T47D (cell line): ENCODE data around the gene GARIN5A.

Source experiments
- DNase-seq, 2 experiments: peaks; one replicate each; pipeline versions ENCODE4 v3.0.0 to v3.0.0-alpha.2; 2011 to 2012; ENCODE audit warnings: low read depth in 1 of 2, low spot score in 1 of 2
- JUND ChIP-seq: IDR thresholded peaks from 2 replicates; pipeline ENCODE4 v1.6.1; 2012; ENCODE audit warnings: low read depth
- in situ Hi-C: cut with HindIII; loops from 2 replicates; pipeline ENCODE4 v1.10.0; 2016; ENCODE audit warnings: low sequenced_read_pairs, low pct_unique_long_range_greater_than_20kb

GARIN5A gene

GRCh38 chr19:50461066-50461875 is 15.4 kb downstream of the GARIN5A start:
- TF ChIP-seq JUND, result no peak
- in situ Hi-C loops, result no loop called here
- peak; percentile 76 to 91 for DNase-seq

DNA sequence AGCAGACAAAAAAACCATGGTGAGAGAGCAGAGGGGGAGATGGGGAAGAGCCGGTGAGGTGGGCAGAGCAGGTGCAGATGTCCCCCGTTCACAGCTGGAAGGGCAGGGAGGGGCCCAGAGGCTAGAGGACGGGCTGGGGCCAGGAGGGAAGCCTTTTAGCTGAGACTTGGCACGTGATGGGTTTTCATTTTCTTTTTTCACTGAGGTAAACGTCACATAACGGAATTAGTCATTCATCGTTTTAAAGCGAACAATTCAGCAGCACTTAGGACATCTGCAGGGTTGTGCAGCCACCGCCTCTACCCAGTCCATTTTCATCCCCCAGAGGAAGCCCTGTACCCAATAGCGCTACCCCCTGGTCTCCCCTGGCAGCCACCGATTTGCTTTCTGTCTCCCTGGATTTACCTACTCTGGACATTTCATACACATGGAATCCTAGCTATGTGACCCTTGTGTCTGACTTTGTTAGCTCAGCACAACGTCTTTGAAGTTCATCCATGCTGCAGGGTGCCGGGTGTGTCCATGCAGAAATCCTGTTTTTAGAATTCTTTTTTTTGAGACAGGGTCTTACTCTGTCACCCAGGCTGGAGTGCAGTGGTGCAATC is 16.4 kb downstream of the GARIN5A start:
- in situ Hi-C loops, result no loop called here
- peak; percentile 22 to 47 for DNase-seq
- TF ChIP-seq JUND, result no peak

GRCh38 chr19:50459638-50460037 is 17.0 kb downstream of the GARIN5A start:
- no peak for DNase-seq
- in situ Hi-C loops, result no loop called here
- TF ChIP-seq JUND, result no peak

DNA sequence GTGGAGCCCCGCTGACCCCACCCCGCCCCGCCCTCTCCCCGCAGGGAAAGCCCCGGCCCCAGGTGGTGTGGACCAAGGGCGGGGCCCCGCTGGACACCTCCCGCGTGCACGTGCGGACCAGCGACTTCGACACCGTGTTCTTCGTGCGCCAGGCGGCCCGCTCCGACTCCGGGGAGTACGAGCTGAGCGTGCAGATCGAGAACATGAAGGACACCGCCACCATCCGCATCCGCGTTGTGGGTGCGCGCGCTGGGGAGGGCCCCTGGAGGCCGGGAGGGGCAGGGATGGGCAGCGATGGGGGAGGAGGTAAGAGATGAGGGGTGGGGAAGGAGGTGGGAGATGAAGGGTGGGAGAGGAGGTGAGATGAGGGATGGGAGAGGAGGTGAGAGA is 17.6 kb downstream of the GARIN5A start:
- no peak for TF ChIP-seq JUND
- in situ Hi-C loops, result no loop called here
- DNase-seq, result no peak

- in situ Hi-C loops, result no loop called here
- no peak for DNase-seq
- TF ChIP-seq JUND, result no peak
Observed at GRCh38 chr19:50458396-50459066, 18.1 kb downstream of the GARIN5A start.

DNA sequence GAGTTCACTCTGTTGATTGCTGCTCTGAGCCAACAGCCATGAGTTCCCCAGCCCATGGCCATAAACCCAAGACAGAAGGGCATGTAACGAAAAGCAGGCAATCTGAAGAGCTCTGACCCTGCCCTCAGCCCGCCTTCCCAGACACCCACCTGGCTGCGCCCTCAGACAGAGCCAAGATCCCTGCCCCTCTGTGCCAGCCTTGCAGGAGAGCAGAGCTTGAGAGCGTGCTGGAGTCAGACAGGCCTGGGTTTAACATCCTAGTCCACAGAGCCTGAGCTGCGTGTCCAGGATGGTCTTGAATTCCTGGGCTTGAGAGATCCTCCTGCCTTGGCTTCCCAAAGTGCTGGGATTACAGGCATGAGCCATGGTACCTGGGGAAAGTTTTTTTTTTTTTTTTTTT is 19.3 kb downstream of the GARIN5A start:
- DNase-seq, result no peak
- no peak for TF ChIP-seq JUND
- in situ Hi-C loops, result no loop called here

DNA sequence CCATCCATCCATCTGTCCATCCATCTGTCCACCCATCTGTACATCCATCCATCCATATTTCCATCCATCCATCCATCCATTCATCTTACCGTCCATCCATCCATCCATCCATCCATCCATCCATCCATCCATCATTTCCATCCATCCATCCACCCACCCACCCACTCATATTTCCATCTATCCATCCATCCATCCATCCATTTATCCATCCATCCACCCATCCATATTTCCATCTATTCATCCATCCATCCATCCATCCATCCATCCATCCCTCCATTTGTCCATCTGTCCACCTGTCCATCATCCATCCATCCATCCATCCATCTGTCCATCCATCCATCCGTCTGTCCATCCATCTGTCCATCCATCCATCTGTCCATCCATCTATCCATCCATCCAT is 20.7 kb downstream of the GARIN5A start:
- TF ChIP-seq JUND, result no peak
- in situ Hi-C loops, result no loop called here

DNA sequence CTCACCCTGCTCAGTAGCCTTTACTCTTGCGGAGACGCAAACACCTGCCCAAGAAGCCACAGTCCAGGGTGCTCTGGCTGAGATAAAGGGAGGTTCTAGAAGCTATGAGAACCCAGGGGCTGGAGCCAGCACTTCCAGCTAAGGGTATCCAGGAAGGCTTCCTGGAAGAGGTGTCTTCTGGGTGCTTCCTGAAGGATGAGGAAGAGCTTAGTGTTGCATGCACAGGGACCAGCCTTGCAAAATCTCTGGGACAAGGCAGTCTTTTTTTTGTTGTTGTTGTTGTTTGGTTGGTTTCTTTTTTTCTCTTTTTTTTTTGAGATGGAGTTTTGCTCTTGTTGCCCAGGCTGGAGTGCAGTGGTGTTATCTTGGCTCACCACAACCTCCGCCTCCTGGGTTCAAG is 23.4 kb downstream of the GARIN5A start:
- in situ Hi-C loops, result no loop called here
- no peak for TF ChIP-seq JUND
- no peak for DNase-seq

More for the DNA sequence above, 20.7 kb downstream of the GARIN5A start:
- DNase-seq, result no peak

DNA sequence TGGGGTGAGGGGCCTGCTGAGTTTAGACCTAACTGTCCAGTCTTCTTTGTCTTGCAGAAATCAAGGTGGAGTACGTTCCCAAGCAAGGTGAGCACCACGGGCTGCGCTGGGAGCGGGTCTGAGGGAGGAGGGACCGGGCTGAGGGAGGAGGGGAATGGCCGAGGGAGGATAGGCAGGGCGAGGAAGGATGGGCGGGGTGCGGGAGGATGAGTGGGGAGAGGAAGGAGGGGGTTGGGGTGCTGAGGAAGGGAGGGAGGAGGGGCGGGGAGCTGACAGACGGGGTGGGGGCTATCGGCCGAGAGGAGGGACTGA is 25.5 kb downstream of the GARIN5A start:
- DNase-seq, result no peak
- TF ChIP-seq JUND, result no peak
- in situ Hi-C loops, result no loop called here

GRCh38 chr19:50450369-50451222 is 26.1 kb downstream of the GARIN5A start:
- in situ Hi-C loops, result no loop called here
- DNase-seq, result no peak
- no peak for TF ChIP-seq JUND

DNA sequence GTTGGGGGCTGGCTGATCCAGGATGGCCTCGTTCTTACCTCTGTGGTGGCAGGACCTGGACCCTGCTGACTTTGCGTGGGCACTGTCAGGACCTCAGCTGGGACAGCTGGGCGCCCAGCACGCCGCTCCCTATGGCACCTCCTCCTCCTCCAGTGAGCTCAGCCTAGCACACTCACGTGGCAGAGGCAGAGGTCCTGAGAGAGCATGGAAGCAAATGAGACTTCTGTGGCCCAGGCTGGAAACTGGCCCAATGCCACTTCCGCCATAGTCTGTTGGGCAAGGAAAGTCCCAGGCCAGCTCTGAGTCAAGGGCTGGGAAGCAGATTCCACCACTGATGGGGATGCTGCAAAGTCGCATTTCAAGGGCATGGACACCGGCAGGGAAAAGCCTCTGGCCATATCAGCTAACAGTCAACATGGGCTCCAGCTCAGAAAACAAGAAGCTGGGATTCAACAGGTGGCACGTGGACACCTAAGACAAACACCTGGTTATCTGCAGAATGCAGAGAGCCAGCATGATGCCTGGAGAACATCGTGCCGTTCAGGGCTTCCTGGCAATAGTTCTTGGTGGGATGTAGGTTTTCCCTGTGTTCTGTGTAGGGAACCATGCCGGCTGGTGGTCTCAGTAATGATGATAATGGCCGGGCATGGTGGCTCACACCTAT is 27.3 kb downstream of the GARIN5A start:
- no peak for TF ChIP-seq JUND
- no peak for DNase-seq
- in situ Hi-C loops, result no loop called here

DNA sequence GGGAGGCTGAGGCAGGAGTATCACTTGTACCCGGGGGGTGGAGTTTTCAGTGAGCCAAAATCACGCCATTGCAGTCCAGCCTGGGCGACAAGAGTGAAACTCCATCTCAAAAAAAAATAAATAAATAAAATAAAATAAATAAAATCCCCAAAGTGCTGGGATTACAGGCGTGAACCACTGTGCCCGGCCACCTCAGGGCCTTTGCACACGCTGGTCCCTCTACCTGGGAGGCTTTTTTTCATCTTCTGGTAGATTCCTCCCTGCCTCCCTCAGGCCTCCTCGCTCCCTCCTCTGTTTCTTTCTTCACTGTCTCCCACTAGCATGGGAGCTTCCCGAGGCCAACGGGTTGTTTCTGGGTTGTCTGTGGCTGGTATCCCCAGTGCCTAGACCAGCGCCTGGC is 28.9 kb downstream of the GARIN5A start:
- in situ Hi-C loops, result no loop called here
- TF ChIP-seq JUND, result no peak
- DNase-seq, result no peak
